ENCODE data around the gene LMOD1. TPM values are rescaled to one million over a fixed set of nuclear protein-coding genes. Genes with fewer than 3 reads are reported as not detected.
A peak's percentile ranks its signal among the peaks of the same experiment; 100 is the strongest.
"Not testable (repeated sequence)": the region's sequence is repeated elsewhere in the genome, so short reads cannot be mapped to it uniquely, and the experiment has no call there.

LMOD1 gene
- polyA plus RNA-seq, 1 donor: 46.6 TPM

- DNase-seq: no peak
Measured at GRCh38 chr1:201890806-201891450, 55.4 kb downstream of the LMOD1 start.

GRCh38 chr1:201890223-201890622 is 56.1 kb downstream of the LMOD1 start:
- no peak for DNase-seq

DNA sequence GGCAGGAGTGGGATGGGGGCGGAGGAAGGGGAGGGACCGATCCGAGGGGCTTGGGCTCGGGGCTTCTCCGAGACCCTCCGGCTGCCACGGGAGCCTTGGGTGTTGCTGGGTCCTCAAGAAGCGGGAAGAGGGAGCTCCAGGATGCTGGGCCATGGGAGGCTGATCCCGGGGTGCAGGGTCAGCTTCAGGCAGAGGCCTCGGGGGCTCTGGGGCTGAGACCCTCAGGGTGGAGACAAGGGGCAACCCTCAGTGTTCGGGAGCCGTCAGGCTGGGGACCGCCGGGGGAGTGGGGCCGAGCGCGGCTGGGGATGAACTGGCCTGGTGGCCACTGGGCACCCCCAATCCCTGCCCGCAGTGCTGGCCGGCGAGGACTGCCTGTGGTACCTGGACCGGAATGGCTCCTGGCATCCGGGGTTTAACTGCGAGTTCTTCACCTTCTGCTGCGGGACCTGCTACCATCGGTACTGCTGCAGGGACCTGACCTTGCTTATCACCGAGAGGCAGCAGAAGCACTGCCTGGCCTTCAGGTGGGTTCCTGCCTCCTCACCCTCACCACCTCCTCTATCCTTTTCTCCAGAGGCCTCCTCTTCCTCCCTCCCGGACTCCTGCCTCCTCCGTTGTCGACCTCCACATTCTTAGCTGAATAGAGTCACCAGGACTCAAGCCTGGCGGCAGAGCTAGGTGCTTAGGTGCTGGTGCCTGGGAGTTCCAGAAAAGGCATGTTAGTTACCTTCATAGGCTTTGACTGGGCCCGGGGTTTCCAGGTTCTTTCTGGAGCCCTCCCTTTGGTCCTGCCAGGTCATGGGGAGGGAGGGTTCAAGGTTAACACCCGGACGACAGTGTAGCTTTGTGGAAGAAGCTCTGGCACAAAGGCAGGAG is 57.0 kb downstream of the LMOD1 start:
- DNase-seq: no peak

GRCh38 chr1:201888282-201889089 is 57.9 kb downstream of the LMOD1 start, which contains the start of gene SHISA4:
TSS of gene SHISA4 (plus strand) at chr1:201888898. CDS start at chr1:201888995, 97 bp downstream.
- DNase-seq: peak; percentile 61

DNA sequence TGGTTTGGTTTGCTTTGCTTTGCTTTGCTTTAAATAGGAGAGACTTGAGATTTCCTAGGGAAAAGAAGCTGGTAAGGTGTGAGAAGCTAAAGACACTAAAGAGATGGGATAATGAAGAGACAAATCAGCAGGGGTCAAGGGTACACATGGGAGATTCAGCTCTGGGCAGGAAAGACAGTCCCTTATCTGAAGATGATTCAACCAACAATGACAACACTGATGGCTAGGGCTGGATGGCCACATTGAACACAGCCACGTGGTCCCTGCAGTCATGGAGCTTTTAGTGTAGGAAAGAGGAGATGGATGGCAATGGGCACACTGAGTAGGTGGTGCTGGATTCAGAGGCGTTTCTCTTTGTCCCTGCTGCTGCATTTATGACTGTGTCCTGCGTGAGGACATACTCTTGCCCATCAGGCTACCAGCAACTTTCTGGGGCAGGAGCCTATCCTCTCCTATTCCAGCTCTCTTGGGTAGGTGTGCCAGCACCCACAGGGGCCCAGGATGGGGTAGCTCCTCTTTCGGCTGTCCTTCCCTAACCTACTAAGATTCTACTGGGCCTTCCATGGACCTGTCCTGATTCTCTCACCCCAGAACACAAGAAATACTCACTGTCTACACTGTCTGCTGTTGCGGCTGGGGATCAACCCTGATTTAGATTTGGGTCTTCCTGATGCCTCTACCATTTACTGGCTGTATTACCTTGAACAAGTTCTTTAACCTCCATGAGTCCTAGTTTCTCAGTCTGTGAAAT is 59.1 kb downstream of the LMOD1 start:
- no peak for DNase-seq

DNA sequence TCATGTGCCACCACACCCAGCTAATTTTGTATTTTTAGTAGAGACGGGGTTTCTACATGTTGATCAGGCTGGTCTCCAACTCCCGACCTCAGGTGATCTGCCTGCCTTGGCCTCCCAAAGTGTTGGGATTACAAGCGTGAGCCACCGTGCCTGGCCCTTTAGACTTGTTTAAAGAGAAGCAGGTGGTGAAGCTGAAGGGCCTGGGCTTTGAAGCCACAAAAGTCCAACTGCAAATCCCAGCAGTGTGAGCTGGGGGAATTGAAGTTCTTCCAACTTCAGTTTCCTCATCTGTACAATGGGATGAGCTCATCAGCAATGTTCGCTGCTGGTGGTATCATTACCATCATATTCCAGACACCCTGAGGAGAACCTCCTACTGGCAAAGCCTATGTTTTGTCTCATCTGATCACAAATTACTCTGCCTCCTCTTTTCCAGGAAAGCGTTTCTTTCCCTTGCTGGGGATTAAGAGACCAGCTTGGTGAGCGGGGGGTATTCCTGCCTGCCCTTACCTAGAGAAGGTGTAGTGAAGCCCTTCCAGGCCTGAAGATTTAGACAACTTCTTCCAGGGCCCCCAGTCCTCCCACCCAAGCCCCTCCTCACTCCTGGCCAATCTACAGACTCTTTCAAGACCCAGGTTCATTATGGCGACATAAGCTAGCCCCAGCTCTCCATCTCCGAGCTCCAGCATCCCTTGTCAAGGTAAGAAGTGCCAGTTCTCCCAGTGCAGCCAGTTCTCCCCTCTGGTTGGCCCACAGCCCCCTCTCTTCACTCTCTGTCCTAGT is 60.1 kb downstream of the LMOD1 start:
- no peak for DNase-seq

DNA sequence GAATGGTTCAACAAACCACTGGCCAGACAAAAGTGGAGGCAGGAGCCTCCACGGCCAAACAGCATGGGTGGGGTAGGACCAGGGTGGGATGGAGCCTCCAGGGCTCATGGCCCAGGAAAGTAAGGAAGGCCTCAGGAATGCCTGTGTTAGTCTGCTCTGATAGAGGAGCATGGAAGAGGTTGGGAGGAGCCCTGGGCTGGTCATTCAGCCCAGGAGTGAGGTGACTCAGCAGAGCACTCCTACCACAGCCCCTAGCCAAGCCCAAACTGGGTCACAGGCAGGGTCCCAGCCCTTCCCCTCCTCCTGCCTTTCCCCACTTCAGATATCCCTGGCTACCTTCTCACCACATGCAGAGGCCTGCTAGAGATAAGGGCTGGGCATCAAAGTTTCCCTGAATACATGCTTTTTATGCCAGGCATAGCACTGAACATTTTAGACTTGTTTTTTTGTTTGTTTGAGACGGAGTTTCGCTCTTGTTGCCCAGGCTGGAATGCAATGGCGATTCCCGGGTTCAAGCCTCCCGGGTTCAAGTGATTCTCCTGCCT is 60.7 kb downstream of the LMOD1 start:
- DNase-seq: no peak

GRCh38 chr1:201884425-201884824 is 61.9 kb downstream of the LMOD1 start:
- no peak for DNase-seq

DNA sequence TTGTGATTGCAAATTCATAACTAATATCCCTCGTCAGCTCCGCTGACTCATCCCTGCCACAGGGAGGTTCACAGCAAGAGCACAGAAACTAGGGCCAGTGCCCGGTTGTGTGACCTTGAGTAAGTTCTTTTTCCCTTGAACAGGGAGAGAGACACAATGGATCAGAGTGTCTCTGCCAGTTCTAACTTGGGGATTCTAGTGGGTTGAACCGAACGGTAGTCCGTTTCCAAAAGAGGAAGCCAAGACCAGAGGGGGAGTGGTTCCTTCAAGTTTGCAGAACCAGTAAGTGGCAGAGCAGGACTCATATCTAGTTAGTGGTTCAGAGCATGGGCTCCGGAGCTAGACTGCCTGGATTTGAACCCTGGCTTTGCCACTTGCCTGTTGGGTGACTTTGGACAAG is 62.6 kb downstream of the LMOD1 start:
- no peak for DNase-seq

GRCh38 chr1:201883266-201883665 is 63.1 kb downstream of the LMOD1 start:
- no peak for DNase-seq

DNA sequence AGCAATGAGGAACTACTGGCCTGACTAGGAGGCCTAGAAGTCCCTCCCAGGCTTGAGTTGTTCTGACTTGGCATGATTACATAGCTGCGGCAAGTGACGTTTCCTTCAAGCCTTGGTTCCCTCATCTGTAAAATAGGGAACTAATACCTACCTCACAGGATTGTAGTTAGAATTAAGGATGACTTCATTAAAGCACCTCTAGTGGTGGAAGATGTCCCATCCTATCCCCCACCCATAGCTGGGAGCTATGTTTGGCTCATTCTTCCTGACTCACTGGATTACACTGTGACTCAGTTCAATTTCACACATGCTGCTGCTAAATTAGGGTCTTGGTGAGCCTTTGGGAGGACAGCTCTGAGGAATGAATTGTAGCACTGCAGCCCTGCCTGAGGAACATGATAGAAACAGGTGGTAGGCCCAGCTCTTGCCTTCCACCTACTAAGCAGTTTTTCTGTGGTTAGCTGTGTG is 63.6 kb downstream of the LMOD1 start:
- DNase-seq: no peak

GRCh38 chr1:201881617-201882016 is 64.7 kb downstream of the LMOD1 start:
- no peak for DNase-seq

DNA sequence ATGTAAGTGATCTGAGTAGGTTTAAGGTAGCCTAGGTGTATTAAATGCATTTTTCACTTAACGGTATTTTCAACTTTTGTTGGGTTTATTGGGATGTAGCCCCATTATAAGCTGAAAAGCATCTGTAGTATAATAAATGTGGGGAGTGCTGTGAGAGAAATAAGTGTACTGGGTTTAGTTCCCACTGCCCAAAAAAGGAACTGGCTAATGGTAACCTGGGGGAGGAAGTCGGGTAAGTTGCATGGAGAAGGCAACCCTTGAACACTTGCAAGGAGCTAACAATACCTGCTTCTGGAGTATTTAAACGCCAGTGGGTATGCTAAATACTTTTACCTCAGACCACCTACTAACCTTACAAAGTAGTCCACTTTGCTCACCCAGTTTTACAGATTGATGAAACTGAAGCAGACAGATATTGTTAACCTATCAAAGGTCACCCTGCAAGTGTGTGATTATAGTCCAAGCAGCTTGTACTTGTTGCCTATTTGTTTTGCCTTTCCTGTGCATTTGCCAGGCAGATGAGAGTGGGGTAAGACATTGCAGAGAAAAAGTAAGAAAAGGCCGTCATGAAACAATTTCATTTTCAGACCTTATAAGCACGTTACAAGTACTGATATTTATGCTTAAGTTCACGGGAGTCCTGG is 65.3 kb downstream of the LMOD1 start:
- no peak for DNase-seq

DNA sequence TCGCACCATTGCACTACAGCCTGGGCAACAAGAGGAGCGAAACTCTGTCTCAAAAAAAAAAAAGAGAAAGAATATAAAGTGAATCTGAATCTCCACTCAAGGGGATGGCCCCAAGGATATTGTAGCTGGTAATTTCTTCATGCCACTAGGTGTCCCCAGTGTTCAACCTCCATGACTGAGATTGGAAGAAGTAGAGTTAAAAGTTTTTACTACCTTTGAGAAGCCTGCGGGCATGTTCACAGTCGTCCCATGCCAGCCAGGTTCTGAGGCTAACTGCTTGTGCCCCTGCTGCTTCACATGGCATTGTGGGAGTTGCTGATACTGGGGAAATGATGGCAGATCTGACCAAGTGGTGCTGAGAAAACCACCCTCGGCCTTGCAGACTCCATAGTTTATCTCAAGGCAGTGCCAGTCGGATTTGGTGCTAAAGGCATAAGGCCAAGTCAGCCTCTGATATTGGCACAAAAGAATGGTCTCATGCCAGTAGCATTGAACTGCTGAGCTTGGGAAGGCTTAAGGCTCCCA is 68.4 kb downstream of the LMOD1 start:
- DNase-seq: no peak

DNA sequence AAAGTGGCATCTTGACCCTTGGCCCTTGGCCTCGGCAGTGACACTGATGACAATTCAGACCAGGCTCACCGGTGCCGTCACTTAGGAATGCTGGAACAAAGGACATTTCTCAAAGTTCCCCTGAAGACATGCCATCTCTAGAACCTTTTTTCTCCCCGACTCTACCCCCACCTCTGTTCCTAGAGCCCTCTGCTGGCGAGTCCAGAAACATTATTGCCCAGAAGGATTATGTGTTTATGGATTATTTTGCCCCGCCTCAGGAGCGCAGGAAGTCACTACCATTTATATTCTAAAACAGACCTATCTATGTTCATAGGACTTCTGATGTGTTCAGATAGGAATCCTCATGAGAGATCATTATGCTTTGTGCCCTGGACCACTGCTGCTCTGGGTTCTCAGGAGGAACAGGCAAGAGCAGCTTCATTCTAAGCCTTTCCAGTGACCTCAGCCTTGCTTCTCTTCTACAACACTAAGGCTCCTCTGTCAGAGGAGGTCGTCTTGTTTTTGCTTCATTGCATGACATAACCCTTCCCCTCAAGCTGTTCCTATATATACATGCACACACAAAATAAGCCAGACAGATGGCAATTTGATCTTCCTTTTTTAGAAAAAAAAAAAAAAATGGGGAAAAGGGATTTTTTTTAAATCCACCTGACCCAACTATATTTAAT is 70.1 kb downstream of the LMOD1 start:
- no peak for DNase-seq

GRCh38 chr1:201874672-201875071 is 71.7 kb downstream of the LMOD1 start:
- DNase-seq: no peak

DNA sequence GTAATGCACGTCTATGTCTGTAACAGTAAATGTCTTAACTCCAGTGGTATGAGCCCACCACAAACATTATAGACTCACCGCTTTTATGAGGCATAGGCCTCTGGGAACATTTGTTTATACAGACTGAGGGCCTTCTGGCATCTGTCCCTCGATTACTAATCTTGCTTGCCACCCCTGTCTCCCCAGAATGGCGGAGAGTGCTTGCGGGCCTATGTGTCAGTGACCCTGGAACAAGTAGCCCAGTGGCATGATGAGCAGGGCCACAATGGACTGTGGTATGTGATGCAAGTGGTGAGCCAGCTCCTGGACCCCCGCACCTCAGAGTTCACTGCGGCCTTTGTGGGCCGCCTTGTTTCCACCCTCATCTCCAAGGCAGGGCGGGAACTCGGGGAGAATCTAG is 76.0 kb downstream of the LMOD1 start:
- DNase-seq: no peak

- no peak for DNase-seq
Measured at GRCh38 chr1:201861448-201861847, 84.9 kb downstream of the LMOD1 start.

DNA sequence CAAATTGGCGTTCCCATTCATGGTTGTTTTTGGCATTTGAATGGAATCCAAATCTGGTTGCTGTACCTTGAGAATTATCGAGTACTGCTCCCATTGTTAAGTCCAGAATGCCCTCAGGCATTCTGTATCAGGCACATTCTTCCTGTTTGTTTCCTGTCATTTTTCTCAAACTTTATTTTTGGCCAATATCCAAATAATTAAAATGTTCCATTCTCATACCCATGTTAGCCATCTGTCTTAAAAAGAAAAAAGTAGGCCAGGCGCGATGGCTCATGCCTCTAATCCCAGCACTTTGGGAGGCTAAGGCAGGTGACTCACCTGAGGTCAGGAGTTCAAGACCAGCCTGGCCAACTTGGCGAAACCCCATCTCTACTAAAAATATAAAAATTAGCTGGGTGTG is 86.9 kb downstream of the LMOD1 start:
- no peak for DNase-seq

- DNase-seq: not testable (repeated sequence)
Measured at GRCh38 chr1:201856722-201857121, 89.6 kb downstream of the LMOD1 start.

Data from hindlimb muscle (tissue), 1 donor.